GM04504 (cell line): ENCODE results near the gene NDOR1.

Source experiments
- DNase-seq: peaks from one replicate; pipeline ENCODE4 v3.0.0-alpha.2; 2012; ENCODE audit warnings: low read depth

Gene NDOR1

GRCh38 chr9:137167747-137168572, 37.5 kb upstream of the NDOR1 start:
- no peak for DNase-seq

GRCh38 chr9:137168573-137168903, 37.0 kb upstream of the NDOR1 start:
- DNase-seq = no peak

- no peak for DNase-seq
These were observed 36.3 kb upstream of the NDOR1 start for GRCh38 chr9:137168904-137169856.

- DNase-seq = no peak
These were observed 35.6 kb upstream of the NDOR1 start, which contains the start of gene LRRC26 for GRCh38 chr9:137169896-137170358. LRRC26 (minus strand) TSS chr9:137170051; CDS start chr9:137169943, 108 bp downstream.

GRCh38 chr9:137170486-137171148, 34.9 kb upstream of the NDOR1 start:
- DNase-seq = no peak

GRCh38 chr9:137171149-137171900, 34.2 kb upstream of the NDOR1 start:
- DNase-seq = no peak

- no peak for DNase-seq
These were observed 32.4 kb upstream of the NDOR1 start for GRCh38 chr9:137172901-137173795.

GRCh38 chr9:137173796-137174664, 31.5 kb upstream of the NDOR1 start:
- DNase-seq = no peak

- no peak for DNase-seq
These were observed 30.7 kb upstream of the NDOR1 start for GRCh38 chr9:137174722-137175293.

GRCh38 chr9:137175345-137175961, 30.0 kb upstream of the NDOR1 start:
- DNase-seq = no peak

GRCh38 chr9:137176302-137177182, 29.0 kb upstream of the NDOR1 start:
- no peak for DNase-seq

GRCh38 chr9:137178201-137178938, 27.1 kb upstream of the NDOR1 start:
- no peak for DNase-seq

- no peak for DNase-seq
These were observed 26.4 kb upstream of the NDOR1 start for GRCh38 chr9:137178939-137179630.

GRCh38 chr9:137179761-137180160, 25.7 kb upstream of the NDOR1 start:
- DNase-seq = no peak

GRCh38 chr9:137180491-137180890, 25.0 kb upstream of the NDOR1 start:
- DNase-seq = no peak

GRCh38 chr9:137181680-137182079, 23.8 kb upstream of the NDOR1 start:
- DNase-seq = no peak
